Fibroblast of villous mesenchyme (primary cell): Measurements from ENCODE around the gene SLC34A1. TPM values are rescaled to one million over a fixed set of nuclear protein-coding genes. Genes with fewer than 3 reads are reported as not detected.
A peak's percentile ranks its signal among the peaks of the same experiment; 100 is the strongest.
"Not testable (repeated sequence)": the region's sequence is repeated elsewhere in the genome, so short reads cannot be mapped to it uniquely, and the experiment has no call there.

ENCODE experiments used
- DNase-seq: peaks from one replicate; pipeline ENCODE4 v3.0.0-alpha.2; 2010; ENCODE audit warnings: low read depth
- H3K4me3 ChIP-seq: 2 replicates; pipeline ENCODE4 v1.5.1; 2011; ENCODE audit warnings: low read depth, mild to moderate bottlenecking, low read length
- total RNA-seq: library from RNA; depleted of rRNA; stranded (reverse); fragments of >200 nt; gene quantifications from 2 replicates; pipeline ENCODE4 v1.2.3, GENCODE V29; 2012
- TF ChIP-seq, protein P1 (sequence below): IDR thresholded peaks from 2 replicates; pipeline ENCODE4 v1.5.1; 2012; ENCODE audit warnings: low read depth, mild to moderate bottlenecking, low read length; ENCODE audit not compliant: insufficient read depth

SLC34A1 gene
- total RNA-seq, 1 donor, result not detected

- no peak overlapping the region for H3K4me3 ChIP-seq
- no peak for DNase-seq
- TF ChIP-seq, protein P1, sequence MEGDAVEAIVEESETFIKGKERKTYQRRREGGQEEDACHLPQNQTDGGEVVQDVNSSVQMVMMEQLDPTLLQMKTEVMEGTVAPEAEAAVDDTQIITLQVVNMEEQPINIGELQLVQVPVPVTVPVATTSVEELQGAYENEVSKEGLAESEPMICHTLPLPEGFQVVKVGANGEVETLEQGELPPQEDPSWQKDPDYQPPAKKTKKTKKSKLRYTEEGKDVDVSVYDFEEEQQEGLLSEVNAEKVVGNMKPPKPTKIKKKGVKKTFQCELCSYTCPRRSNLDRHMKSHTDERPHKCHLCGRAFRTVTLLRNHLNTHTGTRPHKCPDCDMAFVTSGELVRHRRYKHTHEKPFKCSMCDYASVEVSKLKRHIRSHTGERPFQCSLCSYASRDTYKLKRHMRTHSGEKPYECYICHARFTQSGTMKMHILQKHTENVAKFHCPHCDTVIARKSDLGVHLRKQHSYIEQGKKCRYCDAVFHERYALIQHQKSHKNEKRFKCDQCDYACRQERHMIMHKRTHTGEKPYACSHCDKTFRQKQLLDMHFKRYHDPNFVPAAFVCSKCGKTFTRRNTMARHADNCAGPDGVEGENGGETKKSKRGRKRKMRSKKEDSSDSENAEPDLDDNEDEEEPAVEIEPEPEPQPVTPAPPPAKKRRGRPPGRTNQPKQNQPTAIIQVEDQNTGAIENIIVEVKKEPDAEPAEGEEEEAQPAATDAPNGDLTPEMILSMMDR, result no peak
These were observed 25.8 kb upstream of the SLC34A1 start for GRCh38 chr5:177358370-177358819.

GRCh38 chr5:177359451-177359851, 24.8 kb upstream of the SLC34A1 start:
- H3K4me3 ChIP-seq, result no peak overlapping the region
- TF ChIP-seq, protein P1, result no peak
- DNase-seq, result no peak

GRCh38 chr5:177359860-177360259, 24.4 kb upstream of the SLC34A1 start:
- no peak overlapping the region for H3K4me3 ChIP-seq
- no peak for DNase-seq
- TF ChIP-seq, protein P1, result no peak

DNA sequence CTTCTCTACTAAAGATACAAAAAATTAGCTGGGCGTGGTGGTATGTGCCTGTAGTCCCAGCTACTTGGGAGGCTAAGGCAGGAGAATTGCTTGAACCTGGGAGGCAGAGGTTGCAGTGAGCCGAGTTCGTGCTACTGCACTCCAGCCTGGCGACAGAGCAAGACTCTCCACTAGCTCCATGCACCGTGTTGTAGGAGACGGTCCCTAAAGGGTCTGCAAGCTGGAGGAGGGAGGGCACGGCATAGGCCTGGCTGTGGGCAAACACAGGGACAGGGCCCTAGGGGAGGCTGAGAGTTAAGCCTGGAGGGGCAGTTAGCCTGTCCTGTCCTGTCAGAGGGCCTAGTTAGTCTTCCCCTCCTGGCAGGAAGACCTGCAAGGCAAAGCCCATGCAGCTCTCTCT, 23.5 kb upstream of the SLC34A1 start:
- not testable (repeated sequence) for H3K4me3 ChIP-seq

DNA sequence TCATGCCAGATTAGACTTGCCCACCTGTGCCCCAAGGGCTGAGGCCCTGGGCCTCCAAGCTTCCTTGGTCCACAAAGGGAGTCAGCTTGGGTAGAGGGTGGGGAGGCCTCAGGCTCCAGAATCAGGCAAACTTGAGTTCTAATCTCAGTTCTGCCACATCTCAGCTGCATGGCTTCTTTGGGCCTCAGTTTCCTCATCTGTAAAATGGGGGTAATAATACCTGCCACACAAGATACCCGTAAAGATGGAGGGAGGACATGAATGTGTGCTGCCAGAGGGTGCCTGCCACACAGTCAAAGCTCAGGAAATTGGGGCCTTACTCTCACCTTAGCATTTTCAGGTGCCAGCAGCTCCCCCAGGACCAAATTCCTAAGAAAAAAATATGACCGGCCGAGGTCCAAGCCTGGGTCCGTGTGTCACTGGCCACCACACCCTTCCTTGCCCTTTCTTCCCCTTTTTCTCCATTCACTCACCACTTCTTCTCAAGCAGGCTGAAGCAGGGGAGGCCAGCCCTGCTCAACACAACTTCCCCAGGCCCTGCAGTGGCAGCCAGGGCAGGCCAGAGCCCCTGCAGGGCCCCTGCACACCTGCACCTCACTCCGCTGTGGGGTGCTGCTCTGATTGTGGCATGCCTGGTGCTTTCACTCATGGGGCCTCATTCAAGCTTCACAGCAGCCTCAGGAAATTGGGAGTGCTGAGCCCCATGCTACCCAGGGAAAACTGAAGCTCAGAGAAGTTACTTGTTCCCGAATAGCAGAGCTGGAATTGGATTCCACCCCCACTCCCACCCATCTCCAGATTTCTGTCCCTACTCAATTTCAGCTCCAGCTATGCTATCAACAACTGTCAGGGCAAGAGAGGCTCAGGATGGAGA, 22.6 kb upstream of the SLC34A1 start:
- no peak for DNase-seq
- no peak overlapping the region for H3K4me3 ChIP-seq
- TF ChIP-seq, protein P1, result no peak

More for the DNA sequence above, 23.5 kb upstream of the SLC34A1 start:
- DNase-seq, result not testable (repeated sequence)

- H3K4me3 ChIP-seq, result no peak overlapping the region
- no peak for DNase-seq
- TF ChIP-seq, protein P1, result no peak
These were observed 22.0 kb upstream of the SLC34A1 start for GRCh38 chr5:177362292-177362609.

- peak overlapping the region; percentile 57 for H3K4me3 ChIP-seq
- TF ChIP-seq, protein P1, result no peak
- DNase-seq, result peak; percentile 37
These were observed 21.4 kb upstream of the SLC34A1 start for GRCh38 chr5:177362610-177363507.
